Mammary epithelial cell (primary cell): ENCODE data around the gene TMEM26.

Source experiments
- EZH2 ChIP-seq: IDR thresholded peaks from 2 replicates; pipeline ENCODE4 v1.6.1; 2012; ENCODE audit warnings: low read length, inconsistent platforms, borderline replicate concordance
- TF ChIP-seq, protein P1 (sequence below), 2 donors: IDR thresholded peaks in 1 of 2; conservative IDR thresholded peaks in 1 of 2; 2 replicates each; pipeline ENCODE4 v1.5.1; 2011 to 2012; ENCODE audit warnings: inconsistent platforms in 2 of 2, low read length in 2 of 2, mild to moderate bottlenecking in 2 of 2, control low read depth in 1 of 2, low read depth in 1 of 2; ENCODE audit not compliant: insufficient read depth in 1 of 2; ENCODE audit errors: extremely low read depth in 1 of 2

DNA sequence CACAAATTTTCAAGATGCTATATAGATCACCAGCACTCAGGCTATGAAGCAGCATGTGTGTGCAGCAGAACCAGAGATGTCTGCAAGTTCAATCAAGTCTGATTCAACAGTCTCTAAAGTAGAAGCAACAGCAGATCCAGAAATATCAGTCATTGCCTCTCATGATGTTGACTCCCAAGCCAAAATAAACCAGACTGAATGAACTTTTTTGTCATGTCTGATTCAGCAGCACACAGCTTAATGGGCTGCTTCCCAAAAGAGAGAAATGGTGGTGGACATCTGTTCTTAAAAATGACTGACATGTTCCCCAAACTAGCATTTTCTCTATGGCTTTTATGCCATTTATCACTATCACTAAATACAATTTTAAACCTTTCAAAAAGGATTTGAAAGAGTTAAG, 53.8 kb downstream of the TMEM26 start:
- TF ChIP-seq, protein P1, sequence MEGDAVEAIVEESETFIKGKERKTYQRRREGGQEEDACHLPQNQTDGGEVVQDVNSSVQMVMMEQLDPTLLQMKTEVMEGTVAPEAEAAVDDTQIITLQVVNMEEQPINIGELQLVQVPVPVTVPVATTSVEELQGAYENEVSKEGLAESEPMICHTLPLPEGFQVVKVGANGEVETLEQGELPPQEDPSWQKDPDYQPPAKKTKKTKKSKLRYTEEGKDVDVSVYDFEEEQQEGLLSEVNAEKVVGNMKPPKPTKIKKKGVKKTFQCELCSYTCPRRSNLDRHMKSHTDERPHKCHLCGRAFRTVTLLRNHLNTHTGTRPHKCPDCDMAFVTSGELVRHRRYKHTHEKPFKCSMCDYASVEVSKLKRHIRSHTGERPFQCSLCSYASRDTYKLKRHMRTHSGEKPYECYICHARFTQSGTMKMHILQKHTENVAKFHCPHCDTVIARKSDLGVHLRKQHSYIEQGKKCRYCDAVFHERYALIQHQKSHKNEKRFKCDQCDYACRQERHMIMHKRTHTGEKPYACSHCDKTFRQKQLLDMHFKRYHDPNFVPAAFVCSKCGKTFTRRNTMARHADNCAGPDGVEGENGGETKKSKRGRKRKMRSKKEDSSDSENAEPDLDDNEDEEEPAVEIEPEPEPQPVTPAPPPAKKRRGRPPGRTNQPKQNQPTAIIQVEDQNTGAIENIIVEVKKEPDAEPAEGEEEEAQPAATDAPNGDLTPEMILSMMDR (conservative IDR thresholded peaks at IDR 0.05 in 1 of 2, IDR thresholded peaks at IDR 0.05 in 1 of 2; ENCODE audit: extremely low read depth in 1 of 2, insufficient read depth in 1 of 2, low read depth in 1 of 2, low read length in 2 of 2) = no peak
- TF ChIP-seq EZH2 = no peak
